RWPE1 (cell line): Measurements from ENCODE around the gene MDC1.

ENCODE experiments used
- CTCF ChIA-PET: fragments of 350-600 bp; sonication (Branson Sonifier 250); formaldehyde crosslinking; extraction: SDS; loops from one replicate; lab custom pipeline; 2021; lab: Yijun Ruan, JAX
- POLR2A ChIA-PET: fragments of 400-600 bp; formaldehyde crosslinking; extraction: SDS; loops from one replicate; lab custom pipeline; 2020; ENCODE audit warnings: antibody characterized with exemption; ENCODE audit not compliant: low non-redundant PET; lab: Yijun Ruan, JAX
- DNase-seq: peaks from one replicate; pipeline ENCODE4 v3.0.0; 2012; ENCODE audit warnings: low spot score
- H3K27ac ChIP-seq: fragments of 450-650 bp; 2 replicates; pipeline ENCODE4 v1.5.1; 2017
- TF ChIP-seq, protein P1 (sequence below): fragments of 450-650 bp; conservative IDR thresholded peaks from 2 replicates; pipeline ENCODE4 v1.5.1; 2017; ENCODE audit warnings: low read depth, mild to moderate bottlenecking

MDC1 gene

DNA sequence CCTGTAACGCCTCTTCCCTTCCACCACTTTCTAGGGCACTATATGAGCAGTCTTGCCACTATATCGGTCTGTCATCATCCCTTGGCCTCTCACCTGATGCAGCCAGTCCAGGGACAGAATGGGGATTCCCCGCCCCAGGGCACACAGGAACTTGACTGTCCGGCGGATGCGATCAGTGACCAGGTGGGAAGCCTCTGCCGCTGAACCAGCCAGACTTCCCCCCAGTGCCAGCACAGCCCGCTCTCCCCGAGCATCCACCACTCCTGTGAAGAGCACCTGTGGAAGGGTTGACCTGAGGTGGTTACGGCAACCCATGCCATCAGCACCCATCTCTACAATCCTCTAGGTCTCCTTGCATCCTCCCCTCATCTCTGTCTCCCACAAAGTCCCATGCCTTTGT, 14.1 kb downstream of the MDC1 start:
- CTCF ChIA-PET, result interaction anchor here (0.9 kb wide), 1 partner anchor 14 kb away, joined by 4 read pairs; the partner anchor contains the start of gene MDC1
- peak overlapping the region; percentile 27 for H3K27ac ChIP-seq
- POLR2A ChIA-PET, result no interaction called here
- no peak for DNase-seq
- TF ChIP-seq, protein P1, sequence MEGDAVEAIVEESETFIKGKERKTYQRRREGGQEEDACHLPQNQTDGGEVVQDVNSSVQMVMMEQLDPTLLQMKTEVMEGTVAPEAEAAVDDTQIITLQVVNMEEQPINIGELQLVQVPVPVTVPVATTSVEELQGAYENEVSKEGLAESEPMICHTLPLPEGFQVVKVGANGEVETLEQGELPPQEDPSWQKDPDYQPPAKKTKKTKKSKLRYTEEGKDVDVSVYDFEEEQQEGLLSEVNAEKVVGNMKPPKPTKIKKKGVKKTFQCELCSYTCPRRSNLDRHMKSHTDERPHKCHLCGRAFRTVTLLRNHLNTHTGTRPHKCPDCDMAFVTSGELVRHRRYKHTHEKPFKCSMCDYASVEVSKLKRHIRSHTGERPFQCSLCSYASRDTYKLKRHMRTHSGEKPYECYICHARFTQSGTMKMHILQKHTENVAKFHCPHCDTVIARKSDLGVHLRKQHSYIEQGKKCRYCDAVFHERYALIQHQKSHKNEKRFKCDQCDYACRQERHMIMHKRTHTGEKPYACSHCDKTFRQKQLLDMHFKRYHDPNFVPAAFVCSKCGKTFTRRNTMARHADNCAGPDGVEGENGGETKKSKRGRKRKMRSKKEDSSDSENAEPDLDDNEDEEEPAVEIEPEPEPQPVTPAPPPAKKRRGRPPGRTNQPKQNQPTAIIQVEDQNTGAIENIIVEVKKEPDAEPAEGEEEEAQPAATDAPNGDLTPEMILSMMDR, result no peak

DNA sequence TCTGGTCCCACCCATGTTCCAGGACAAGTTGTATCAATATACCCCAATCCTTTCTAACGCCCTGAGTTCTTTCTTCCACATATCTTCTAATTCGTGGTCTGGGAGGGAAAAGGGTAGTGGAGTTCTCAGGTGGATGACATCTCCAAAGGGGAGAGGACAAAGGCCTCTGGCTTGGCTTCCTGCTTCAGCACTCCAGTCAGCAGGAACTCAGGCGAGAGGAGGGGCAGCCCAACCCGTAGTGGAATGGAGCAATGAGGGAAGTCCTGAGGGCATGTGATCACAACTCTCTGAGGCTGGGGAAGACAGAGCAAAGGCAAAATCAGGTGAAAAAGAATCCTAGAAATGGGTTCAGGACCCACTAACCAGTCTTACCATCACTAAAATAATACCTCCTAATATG, 16.7 kb downstream of the MDC1 start:
- ChIA-PET CTCF (interaction anchor here (1.0 kb wide), 1 partner anchor 21 kb away, joined by 3 read pairs; no protein-coding TSS in a partner anchor), POLR2A (no interaction called here)
- H3K27ac ChIP-seq, result peak overlapping the region; percentile 57
- DNase-seq, result no peak
- TF ChIP-seq, protein P1, result no peak

DNA sequence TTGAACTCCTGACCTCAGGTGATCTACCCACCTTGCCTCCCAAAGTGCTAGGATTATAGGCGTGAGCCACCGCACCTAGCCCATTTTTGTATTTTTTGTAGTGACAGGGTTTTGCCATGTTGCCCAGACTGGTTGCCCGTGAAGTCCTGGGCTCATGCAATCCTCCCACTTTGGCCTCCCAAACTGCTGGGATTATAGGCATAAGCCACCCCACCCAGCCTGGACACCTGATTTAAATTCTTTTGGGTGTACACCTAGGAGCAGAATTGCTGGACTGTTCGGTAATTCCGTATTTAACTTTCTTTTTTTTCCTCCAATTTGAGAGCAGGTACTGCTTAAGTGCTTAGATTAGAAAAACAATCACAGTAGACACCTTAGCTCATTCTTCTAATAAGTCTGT, 20.6 kb downstream of the MDC1 start:
- ChIA-PET CTCF (no interaction called here), POLR2A (no interaction called here)
- no peak for DNase-seq
- TF ChIP-seq, protein P1, result no peak
- H3K27ac ChIP-seq, result peak overlapping the region; percentile 97

DNA sequence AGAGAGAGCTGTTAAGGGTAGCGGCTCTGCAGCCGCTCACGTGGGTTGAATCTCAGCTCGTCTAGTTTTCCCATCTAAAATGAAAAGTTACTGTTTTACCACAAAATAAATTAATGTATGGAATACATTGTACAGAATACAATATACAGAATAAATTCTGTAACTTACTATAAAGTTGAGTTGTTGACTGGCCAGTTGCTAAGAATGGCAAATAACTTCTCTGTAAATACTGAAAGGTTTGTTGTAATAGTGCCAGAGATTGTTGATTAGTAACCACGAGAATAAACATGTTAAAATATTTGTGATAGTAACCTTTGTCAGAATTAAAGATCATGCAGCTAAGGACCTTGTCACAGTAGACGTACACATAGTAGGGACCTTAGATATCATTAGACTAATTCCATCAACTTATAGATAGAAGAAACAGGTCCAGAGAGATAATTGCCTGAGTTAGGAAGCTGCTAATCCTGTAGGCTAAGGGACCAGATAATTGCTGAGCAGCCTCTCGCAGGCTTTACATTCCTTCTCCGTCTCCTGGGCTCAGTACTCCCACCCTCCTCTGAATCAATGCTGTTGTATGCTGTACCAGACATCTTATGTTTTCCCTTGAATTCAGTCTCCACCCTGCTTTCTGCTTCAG, 25.8 kb downstream of the MDC1 start:
- no peak for DNase-seq
- TF ChIP-seq, protein P1, result no peak
- ChIA-PET POLR2A (interaction anchor here (0.6 to 2.9 kb wide), 3 partner anchors 26 to 30 kb away, joined by 3 to 12 read pairs (median 3); partner anchors contain the start of gene MDC1), CTCF (interaction anchor here (1.6 kb wide), 1 partner anchor 31 kb away, joined by 8 read pairs; no protein-coding TSS in a partner anchor)
- peak overlapping the region; percentile 97 for H3K27ac ChIP-seq

DNA sequence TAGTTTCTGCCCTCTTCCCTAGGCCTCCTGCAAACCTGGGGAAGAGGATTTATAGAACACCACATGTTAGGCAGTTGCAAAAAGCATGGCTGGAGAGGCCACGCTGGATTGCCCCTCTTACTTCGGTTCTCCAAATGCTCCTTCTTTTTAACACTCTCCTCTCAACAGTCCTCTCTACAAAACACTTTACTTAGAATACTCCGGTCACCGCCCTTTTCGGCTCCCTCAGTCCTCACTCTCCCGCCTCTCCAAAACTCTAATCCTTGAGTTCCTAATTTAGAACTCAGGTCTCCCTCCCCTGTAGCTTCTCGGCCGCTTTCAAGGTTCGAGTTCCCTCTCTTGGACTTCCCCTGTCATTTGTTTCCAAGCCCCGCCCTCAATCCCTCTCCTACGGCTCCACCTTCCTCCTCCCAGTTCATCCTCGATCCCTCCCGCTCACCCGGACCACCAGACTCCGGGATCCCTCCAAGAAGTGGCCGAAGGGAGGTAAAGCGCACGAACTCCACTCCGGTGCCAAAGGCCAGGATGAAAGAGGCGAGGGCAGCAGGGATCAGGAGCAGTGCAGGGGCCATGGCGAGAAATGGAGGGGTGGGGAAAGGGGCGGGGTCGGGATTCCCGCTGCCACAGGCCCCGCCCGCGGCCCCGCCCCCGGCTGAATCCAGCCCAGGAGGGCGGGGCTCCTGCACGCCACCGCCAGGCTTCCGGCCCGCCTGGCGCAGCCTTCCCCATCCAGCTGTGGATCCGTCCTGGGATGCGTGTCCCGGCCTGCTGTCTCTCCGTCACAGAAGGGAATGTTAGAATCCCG, 26.5 kb downstream of the MDC1 start, which contains the start of gene NRM:
TSS of gene NRM (minus strand) at position 582 of the 805 bp plus-strand sequence. CDS start at position 572, 10 bp downstream.
- peak; percentile 89 for DNase-seq

More for the DNA sequence above, 26.5 kb downstream of the MDC1 start, which contains the start of gene NRM:
- H3K27ac ChIP-seq, result peak within 1 kb of the TSS; percentile 97
- ChIA-PET POLR2A (interaction anchor here (0.6 to 2.9 kb wide), 4 partner anchors 13 to 31 kb away, joined by 3 to 12 read pairs (median 3); partner anchors contain the start of gene MDC1), CTCF (interaction anchor here (1.6 kb wide), 1 partner anchor 32 kb away, joined by 8 read pairs; no protein-coding TSS in a partner anchor)
- TF ChIP-seq, protein P1, result no peak
